ENCODE measurements around the gene SMU1.
A peak's percentile ranks its signal among the peaks of the same experiment; 100 is the strongest.
"Not testable (repeated sequence)": the region's sequence is repeated elsewhere in the genome, so short reads cannot be mapped to it uniquely, and the experiment has no call there.

Gene SMU1

DNA sequence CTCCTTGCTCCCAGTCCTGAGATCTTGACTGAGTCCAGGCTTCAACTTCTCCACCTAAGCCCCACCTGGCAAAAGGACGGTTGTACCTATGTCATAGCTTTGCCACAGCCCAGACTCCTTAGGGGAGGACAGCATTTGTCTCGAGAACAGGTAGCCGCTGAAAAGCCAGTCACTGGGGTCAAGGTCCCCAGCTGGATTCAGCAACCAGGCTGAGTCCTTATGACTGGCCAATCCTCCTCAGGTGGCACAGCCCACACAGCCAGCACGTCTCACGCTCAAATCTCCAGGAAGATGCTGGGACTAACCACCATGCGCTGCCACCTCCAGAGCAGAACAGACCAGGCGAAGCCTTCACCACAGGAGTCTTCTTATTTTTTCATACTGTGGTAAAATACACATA lies 27.9 kb upstream of the SMU1 start:
- no peak for DNase-seq

DNA sequence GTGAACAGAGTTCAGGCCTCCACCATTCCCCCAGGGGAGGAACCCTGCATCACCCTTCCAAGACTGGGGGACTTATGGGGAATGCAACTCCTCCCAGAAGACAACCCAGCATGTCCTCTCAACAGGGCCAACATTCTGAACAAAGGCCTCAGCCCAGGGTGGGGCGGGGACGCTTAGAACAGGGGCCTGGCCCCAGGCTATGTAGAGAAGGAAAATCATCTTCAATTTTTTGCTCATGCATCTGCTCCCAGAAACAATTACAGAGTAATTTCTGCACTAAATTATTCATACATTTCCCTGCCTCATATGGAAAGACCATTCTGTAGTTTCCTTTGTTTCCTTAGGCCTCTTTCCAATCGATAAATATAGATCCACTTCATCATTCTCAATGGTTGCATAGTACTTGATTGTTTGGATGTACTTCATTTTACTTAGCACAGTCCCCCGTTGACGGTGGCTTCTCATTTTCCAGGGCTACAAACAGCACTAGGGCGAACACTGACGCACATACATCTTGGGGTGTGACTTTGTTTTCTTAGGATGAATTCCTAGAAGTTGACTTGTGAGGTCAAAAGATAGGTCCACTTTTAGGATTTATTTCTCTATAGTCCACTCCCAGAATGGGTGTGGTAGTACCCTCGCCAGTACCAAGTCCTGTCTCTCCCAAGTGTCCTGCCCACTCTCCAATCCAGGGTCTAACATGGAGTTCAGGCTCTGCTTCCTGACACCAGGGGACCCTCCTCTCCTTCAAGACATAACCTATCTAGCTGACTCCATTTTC lies 27.2 kb upstream of the SMU1 start:
- DNase-seq, result no peak

DNA sequence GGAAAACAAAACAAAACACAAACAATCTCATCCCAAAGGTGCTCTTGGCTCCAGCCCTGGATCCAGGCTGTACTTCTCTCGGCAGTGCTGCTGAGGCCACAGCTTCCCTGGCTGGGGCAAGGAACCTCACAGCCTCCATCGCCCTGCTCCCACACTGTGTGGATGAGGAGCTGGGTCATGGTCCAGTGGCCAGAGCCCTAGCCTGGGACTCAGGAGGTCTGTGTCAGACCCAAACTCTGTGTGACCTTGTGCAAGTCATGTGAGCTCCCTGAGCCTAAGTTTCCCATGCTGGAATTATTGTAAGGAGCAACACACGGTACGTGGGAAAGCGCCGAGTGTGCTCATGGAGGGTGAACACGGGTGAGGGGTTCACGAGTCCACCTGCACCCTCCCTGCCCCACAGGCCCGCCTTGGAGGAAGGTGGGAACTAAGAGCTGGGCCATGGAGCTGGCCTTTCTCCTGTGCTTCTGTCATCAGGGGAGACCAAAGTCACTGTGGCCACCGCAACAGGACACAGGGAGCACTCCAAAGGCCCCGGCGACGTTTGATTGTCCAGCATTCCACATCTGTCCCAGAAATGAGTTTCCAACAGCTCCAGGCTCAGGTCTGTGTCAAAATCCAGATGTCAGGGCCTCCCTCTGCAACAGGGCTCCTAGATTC lies 26.2 kb upstream of the SMU1 start:
- DNase-seq, result no peak

DNA sequence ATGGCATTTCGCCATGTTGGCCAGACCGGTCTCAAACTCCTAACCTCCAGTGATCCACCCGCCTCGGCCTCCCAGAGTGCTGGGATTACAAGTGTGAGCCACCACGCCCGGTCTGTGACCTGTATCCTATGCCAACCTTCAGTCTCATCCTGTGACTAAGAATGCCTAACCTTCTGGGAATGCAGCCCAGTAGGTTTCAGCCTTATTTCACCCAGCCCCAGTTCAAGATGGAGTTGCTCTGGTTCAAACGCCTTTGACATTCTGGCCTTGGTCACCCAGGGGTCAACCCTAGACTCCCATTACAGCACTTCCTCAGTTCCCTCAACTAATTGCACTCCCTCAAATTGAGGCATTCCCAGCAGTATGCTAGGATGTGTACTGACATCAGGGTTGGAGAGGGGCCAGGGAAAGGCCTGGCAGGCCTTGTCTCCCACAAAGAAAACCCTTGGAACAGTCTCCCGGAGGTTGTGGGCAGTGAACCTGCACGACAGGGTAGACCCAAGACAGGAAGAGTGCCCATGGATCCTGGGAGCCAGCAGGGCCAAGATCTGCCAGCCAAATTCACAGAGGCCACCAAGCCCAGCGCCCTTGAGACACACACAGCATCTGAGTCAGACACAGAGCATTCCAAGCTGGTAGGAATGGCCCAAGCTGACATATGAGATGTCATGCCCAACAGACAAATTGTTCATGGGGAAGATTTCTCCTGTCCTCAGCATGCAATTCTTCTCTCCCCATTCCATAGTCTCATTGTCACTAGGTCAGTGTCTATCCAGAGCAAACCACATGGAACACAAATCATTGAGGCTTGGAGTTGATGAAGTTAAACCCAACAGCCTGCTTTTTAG lies 24.9 kb upstream of the SMU1 start:
- DNase-seq, result no peak

DNA sequence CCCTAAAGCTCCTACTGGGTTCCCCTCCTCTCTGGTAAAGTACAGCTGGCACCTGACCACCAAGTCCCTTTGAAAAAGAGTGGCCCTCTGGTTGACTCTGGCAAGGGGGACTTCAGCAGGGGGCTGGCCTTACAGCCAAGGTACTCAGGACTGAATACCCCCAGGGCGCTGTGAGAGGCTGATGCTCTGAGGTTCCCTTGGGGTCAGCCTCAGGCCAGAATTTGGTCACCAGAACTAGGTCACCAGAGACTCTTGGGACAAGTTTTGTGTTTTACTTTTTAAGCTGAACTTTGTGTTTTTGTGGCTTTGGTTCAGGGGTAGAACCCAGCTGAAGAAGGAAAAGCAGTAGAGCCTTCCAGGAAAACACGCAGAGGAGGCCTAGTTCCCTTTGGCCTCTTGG lies 23.3 kb upstream of the SMU1 start:
- no peak for DNase-seq

DNA sequence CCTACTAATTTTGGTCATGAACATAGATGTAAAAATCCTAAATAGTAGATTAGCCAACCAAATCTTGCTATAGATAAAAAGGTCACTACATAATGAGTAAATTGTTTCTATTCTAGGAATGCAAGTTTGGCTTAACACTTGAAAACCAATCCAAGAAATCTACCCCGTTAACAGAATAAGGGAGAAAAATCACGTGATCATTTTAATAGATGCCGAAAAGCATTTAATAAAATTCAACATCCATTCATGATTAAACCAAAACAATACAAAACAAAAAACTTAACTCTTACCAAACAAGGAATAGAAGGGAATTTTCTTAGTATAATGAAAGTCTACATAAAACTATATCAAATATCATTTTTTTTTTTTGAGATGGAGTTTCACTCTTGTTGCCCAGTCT lies 20.7 kb upstream of the SMU1 start:
- no peak for DNase-seq

DNA sequence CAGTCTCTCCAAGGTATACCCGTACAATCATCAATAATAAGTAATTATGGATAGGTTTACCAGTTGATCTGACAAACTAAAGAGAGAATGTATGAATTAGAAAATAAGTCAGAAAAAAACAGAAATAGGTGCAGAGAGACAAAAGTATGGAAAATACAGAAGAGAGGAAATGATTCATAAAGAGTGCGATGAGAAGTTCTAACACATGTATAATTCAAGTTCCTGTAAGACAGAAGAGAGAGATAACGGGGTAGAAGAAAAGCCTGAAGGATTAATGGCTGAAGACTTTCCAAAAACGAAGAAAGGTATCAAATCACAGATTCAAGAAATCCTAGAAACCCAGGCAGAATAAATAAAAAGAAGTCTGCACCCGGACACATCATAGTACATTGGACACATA lies 16.2 kb upstream of the SMU1 start:
- DNase-seq, result no peak

DNA sequence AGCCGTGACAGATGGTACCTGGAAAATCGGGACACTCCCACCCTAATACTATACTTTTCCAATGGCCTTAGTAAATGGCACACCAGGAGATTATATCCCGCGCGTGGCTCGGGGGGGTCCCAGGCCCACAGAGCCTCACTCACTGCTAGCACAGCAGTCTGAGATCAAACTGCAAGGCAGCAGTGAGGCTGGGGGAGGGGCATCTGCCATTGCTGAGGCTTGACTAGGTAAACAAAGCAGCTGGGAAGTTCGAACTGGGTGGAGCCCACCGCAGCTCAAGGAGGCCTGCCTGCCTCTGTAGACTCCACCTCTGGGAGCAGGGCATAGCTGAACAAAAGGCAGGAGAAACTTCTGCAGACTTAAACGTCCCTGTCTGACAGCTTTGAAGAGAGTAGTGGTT lies 9.2 kb upstream of the SMU1 start:
- DNase-seq, result not testable (repeated sequence)

DNA sequence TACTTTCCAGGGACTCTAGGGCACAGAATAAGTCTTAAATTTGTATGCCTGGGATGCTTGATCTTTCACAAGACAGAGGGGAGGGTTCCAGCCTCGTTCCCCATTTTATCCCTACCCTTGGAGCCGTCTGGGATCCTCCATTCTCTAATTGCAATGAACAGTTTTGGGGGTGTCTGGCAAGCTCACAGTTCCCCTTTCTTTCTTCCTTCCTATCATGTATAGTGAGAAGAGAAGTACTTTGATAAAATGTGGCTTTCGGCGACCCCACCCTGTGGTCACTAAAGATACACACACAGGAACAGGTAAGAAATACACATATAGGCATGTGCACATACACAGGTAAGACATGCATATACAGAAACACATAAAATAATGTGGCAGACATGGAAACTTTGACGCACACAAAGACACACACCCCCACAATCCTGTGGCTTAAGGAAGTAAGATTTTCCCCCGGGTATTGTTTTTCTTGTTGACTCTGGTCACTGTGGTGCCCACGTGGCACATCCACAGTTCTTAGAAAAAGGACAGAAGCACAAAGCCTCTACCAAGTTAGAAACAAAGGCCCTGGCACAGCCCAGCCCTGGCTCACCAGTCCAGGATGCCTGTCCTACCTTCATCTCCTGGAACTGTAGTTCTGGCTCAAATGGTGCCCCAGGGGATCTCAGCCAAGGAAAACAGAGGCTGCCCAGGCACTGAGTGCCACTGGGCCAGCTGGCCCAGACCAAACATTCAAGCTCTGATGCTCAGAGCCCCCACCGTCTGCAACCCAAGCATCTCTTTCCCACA lies 6.3 kb upstream of the SMU1 start:
- DNase-seq, result peak; percentile 12

DNA sequence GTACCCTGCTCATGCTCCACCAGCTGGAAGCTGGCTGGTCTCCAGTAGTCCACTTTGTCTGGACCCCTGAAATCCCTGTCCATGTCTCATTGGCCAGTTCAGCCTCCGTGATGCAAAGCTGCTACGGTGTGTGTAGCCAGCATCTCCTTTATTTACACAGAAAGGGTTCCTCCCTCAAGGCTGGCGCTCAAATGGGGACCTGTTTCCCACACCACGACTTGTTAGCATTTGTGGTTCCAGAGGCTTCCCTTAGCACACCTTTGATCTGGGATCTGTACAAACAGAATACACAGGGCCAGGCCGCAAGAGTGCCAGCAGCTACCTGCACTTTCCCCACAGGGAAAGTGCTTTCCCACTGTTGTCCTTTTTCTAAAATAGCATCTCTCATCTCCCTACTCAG lies 5.7 kb upstream of the SMU1 start:
- no peak for DNase-seq

DNA sequence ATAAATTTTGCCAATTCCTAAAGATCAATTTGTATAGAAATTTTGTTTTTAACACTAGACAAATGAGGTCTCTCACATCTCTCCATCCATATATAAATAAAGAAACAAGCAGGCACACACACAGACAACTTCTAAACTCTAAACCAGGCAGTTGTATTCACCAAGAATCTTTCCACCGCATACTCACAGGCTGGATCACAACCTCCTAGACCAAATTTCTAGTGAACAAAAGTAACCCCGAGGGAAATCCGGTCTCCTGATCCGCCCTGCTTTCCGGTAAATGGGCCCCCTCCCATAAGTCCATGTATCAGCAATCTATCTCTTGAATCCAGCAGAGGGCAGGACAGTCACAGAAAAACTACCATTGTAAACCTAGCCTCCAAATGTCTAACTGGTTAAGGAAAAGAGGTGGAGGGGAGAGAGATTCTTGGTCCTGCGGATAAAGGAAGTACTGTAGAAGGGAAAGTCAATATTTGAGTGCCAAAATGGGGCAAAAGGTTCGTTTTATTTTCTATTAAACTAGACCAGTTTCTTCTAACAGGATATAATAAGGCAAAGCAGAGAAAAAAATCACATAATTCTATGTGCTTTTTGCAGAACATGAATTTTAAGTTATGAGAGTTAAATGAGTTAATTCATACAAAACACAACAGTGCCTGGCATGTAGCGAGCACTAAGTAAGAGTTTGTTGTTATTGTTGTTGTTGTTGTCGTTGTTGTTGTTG lies 4.8 kb upstream of the SMU1 start:
- DNase-seq, result peak; percentile 71

DNA sequence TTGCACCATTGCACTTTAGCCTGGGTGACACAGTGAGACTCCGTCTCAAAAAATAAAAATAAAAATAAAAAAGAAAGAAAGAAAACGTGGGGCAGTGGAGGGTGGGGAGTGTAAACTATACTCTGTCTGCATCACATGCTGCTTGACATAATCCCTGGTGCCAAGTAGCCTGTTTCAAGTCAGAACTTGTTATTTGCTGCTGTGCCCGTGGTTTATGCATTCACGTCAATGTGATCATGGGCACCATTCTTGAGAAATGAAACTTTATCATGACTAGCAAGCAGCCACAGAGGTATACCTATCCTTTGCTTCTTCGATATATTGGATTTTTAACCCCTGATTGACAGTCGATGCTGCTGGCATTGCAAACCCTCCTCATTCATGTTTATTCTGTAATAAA lies 4.1 kb upstream of the SMU1 start:
- DNase-seq, result no peak

DNA sequence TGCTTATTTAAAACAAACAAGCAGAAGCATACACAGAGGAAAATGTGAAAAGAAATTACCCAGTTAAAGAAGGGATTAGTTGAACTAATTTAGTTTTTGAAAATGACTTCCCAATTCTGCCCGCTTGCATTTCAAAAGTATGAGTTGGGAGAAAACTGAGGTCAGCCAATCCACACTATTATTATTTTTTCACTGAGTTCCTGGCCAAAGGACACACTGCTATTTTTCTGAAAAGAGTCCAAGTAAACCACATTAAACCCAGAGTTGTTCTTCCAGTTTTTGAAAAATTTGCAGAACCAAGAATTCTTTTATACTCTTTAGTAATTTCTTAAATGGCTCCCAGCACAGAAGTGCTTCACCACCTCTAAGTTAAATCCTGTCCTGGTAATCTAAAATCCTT lies 7.5 kb downstream of the SMU1 start:
- no peak for DNase-seq

DNA sequence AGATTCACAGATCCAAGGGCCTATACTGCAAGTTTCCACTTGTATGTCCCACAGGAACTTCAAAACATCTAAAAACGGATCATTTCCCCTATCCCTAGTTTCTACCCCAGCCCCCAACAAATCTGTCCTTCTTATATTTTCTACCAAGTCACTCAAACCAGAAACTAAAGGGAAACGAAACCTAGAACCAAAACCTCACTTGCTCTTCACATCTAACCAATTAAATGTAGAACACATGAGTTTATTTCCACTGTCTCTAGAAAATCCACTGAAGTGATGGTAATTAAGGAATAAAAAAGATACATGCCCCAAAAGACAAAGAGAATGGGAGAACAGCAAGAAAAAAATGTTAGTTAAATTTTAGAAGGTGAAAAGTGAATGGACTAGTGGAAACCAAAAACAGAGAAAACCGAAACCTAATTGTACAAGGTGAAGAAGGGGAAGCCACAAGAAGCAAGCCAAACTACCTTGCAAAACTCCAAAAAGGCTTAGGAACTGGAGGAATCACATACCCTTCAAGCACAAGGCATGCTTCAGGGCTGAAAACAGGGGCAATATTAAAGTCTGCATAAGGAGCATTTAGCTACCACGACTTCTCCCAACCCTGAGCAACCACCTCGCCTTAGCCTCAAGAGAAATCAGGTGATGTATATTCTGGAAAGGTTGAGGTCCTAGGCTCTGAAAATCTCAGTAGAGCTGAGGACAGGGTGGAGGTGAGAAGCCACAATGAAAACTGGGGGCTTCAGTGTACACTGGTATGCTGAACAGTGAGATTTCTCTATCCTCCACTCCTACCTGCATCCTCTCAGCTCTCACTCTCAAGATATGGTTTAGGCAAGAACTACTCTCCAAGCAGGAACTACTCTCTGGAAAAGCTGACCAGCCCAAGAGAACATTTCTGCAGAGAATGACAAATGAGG lies 11.1 kb downstream of the SMU1 start:
- no peak for DNase-seq

DNA sequence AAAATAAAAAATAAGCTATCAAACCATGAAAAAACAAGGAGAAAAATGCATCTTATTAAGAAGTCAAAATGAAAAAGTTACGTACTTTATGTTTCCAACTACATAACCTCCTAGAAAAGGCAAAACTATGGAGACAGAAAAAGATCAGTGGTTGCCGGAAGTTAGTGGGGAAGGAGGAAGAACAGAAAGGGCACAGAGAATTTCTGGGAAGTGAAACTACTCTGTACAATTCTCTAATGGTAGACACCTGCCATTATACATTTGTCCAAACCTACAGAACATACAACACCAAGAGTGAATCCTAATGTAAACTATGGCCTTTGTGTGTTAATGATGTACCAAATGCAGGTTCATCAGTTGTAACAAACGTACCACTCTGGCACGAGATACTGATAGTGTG lies 25.3 kb downstream of the SMU1 start:
- DNase-seq, result no peak

DNA sequence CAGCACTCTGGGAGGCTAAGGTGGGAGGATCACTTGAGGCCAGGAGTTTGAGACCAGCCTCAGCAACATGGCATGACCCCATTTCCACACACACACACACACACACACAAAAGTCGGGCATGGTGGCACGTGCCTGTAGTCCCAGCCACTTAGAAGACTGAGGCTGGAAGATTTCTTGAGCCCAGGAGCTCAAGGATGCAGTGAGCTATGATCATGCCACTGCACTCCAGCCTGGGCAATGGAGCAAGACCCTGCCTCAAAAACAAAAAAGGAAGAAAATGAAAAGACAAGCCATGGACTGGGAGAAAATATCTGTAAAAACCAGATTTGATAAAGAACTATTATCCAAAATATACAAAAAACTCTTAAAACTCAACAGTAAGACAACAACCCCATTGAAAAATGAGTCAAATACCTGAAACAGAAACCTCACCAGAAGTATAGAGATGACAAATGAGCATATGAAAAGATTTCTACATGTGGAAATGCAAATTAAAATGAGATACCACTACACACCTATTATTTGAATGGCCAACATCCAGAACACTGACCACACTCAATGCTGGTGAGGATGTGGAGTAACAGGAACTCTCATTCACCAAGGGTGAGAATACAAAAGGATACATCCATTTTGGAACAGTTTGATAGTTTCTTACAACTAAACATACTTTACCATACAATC lies 26.7 kb downstream of the SMU1 start:
- no peak for DNase-seq

DNA sequence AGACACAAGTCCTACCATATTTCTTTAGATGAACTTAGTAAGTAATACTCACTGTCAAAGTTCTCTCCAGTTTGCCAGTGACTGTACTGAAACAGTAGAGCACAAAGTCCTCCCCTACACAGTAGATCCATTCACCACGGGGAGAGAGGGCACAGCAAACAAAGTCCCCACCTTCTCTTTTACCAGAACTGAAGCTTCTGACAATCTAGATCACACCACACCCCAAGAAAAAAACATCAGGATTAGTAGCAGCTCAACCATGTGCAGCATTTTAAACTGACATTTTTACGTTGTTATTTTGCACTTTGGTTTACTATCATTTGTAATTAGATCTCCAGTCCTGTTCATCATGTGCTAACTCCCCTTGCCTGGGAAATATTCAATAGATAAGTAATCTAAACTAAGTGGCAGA lies 28.4 kb downstream of the SMU1 start:
- DNase-seq, result no peak

DNA sequence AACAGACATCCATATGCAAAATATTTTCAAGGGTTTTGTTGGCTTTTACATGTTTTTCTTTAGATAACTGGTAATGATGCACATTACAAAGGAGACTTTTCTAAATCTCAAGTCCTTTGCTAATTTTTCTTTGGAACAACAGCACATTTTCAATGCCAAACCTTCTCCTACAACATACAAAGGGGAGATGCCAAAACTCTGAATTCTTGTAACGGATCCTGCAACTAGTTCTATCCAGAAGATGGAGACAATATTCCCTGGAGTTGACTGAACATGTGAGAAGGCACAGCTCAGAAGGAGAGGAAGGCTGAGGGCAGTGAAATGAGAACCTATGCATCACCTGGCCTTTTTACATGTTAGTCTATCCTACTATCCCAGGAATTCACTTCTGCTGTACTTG lies 30.4 kb downstream of the SMU1 start:
- DNase-seq, result no peak

DNA sequence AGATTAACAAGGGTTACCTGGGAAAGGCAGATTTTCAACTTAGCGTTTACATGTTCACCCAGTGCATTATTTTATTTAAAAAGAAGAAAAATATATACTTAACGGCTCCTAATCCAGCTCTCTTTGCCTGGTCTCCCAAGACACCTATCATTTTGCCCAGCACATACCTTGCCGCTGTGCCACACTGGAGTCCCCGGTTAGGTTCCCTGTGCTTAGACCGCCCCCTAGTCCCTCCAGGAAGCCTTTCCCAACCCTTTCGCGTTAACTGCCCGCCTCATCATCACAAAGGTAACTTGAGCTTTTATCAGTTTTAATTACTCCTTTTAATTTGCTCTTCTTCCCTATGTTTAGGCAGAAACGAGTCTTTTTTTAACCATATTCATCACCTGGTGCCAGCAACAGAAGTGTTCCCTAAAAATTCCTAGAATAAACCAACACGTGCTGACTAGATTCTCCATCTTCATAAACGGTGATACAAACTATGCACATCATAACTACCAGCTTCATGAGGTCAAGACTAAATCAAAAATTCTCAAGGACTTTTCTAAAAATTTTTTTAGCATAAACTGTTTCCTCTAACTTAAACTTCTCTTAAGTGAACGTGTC lies 31.7 kb downstream of the SMU1 start:
- no peak for DNase-seq

DNA sequence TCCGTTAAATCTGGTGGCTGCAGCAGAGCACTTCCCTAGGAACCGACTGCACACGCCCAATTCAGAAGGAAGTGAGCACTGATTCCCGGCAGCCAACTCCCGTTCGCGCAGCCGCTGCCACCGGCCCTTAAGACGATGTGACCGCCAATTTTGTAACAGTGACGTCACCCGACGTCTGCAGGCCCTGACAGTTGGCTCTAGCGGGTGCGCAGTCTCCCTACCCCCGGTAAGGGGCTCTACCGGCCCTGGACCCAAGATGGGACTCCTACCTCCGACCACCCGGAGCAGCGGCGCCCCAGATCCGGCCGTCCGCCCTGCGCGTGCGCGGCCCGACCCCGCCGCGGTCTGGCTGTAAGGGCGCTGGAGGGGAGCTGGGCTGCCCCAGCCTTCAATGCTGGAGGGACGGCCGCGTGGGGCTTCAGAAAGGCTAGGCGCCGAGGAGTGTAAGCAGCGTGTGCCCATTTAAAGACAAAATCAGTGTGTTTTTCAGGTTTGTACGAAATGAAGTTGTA lies 32.3 kb downstream of the SMU1 start:
- no peak for DNase-seq
